Measurements from ENCODE around the gene WHRN. TPM values are rescaled to one million over a fixed set of nuclear protein-coding genes. Genes with fewer than 3 reads are reported as not detected.

The WHRN gene
- total and polyA plus RNA-seq, 7 experiments from 2014 or later = 0.12 to 24.0 (median 2.5) TPM; not detected in 1

DNA sequence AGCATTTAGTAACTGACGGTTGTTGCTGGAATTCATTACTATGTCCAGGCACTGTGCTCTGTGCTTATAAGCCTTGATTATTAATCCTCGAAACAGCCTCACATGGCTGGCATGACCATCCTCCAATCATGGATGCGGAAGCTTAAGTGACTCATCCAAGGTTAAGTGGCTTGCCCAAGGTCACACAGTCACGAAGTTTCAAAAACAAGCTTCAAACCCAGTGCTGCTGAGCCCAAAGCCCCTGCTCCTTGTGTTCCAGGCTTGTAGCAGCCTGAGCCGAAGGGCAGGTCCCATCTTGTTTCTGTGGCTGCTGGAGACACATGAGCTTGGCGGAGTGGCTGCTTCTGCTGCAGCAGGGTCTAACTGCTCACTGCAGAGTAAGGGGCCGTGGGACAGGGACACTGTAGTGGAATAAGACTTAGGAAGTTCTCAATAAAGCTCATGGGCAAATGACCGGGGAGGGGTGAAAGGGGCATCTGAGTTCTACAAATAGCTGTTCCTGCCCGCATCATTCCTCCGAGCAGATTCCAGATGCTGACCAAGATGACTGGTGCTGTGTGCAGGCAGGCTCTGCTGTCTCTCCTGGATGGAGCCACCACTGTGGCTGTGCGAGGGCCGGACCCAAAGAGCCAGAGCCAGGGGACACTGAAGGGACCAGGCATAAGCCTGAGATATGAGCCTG lies 32.4 kb downstream of the WHRN start:
- POLR2A ChIA-PET = no interaction called here
- peaks cover 0 to 4% (median 0%) of the 10 kb centered on the region in 11 donors for H3K9me3 Mint-ChIP-seq

GRCh38 chr9:114471157-114471556 lies 34.1 kb downstream of the WHRN start:
- DNase-seq (no peak), ATAC-seq (no peak)
- intact Hi-C loops (cut with micrococcal nuclease) = no loop called here
- CTCF ChIA-PET = no interaction called here
- Histone ChIP-seq H3K9me3 (ENCODE audit: control insufficient read depth in 2 of 3, low read length in 3 of 3) (no peaks in the 10 kb centered on the region), H3K4me1 (ENCODE audit: control insufficient read depth in 2 of 2, insufficient read depth in 2 of 2, low read length in 2 of 2) (peaks cover 0 to 4% of the 10 kb centered on the region in 2 donors), H3K36me3 (ENCODE audit: control insufficient read depth in 2 of 3, insufficient read depth in 3 of 3, low read length in 3 of 3) (no peaks in the 10 kb centered on the region), H3K27me3 (ENCODE audit: control insufficient read depth in 2 of 2, insufficient read depth in 2 of 2, low read length in 2 of 2) (no peaks in the 10 kb centered on the region), H3K27ac (ENCODE audit: low read depth, low read length) (no peak overlapping the region), H3K4me3 (ENCODE audit: low read length) (no peak overlapping the region)
- peaks cover 0 to under 1% (median 0%) of the 10 kb centered on the region in 5 donors for H3K27me3 Mint-ChIP-seq
- no peak overlapping the region for H3K4me3 Mint-ChIP-seq
- no peak overlapping the region for H3K27ac Mint-ChIP-seq
- H3K36me3 Mint-ChIP-seq = peaks cover 0 to 4% (median 0%) of the 10 kb centered on the region in 5 donors
- H3K4me1 Mint-ChIP-seq = peaks cover 7 to 17% (median 12%) of the 10 kb centered on the region in 7 donors
- POLR2A ChIA-PET = no interaction called here
- peaks cover 0 to 4% (median 0%) of the 10 kb centered on the region in 11 donors for H3K9me3 Mint-ChIP-seq

More for the DNA sequence above, 32.4 kb downstream of the WHRN start:
- no peak for ATAC-seq
- DNase-seq = no peak
- H3K4me3 Mint-ChIP-seq = no peak overlapping the region
- Histone ChIP-seq H3K27ac (ENCODE audit: low read depth, low read length) (no peak overlapping the region), H3K4me1 (ENCODE audit: control insufficient read depth in 2 of 2, insufficient read depth in 2 of 2, low read length in 2 of 2) (peaks cover 0 to 4% of the 10 kb centered on the region in 2 donors), H3K36me3 (ENCODE audit: control insufficient read depth in 2 of 3, insufficient read depth in 3 of 3, low read length in 3 of 3) (no peaks in the 10 kb centered on the region), H3K9me3 (ENCODE audit: control insufficient read depth in 2 of 3, low read length in 3 of 3) (no peaks in the 10 kb centered on the region), H3K27me3 (ENCODE audit: control insufficient read depth in 2 of 2, insufficient read depth in 2 of 2, low read length in 2 of 2) (no peaks in the 10 kb centered on the region), H3K4me3 (ENCODE audit: low read length) (no peak overlapping the region)
- H3K4me1 Mint-ChIP-seq = peaks cover 7 to 20% (median 15%) of the 10 kb centered on the region in 7 donors
- H3K27ac Mint-ChIP-seq = no peak overlapping the region
- intact Hi-C loops (cut with micrococcal nuclease) = no loop called here
- CTCF ChIA-PET = no interaction called here
- peaks cover 0 to 4% (median 0%) of the 10 kb centered on the region in 5 donors for H3K27me3 Mint-ChIP-seq
- peaks cover 0 to 4% (median 3%) of the 10 kb centered on the region in 5 donors for H3K36me3 Mint-ChIP-seq

- Mint-ChIP-seq H3K27me3 (no peaks in the 10 kb centered on the region), H3K4me3 (no peak overlapping the region), H3K27ac (no peak overlapping the region), H3K4me1 (peaks cover 6 to 13% (median 8%) of the 10 kb centered on the region in 7 donors), H3K9me3 (peaks cover 0 to 4% (median 0%) of the 10 kb centered on the region in 11 donors), H3K36me3 (peaks cover 0 to 4% (median 0%) of the 10 kb centered on the region in 5 donors)
- Histone ChIP-seq H3K4me3 (ENCODE audit: low read length) (no peak overlapping the region), H3K27ac (ENCODE audit: low read depth, low read length) (no peak overlapping the region), H3K27me3 (ENCODE audit: control insufficient read depth in 2 of 2, insufficient read depth in 2 of 2, low read length in 2 of 2) (no peaks in the 10 kb centered on the region), H3K4me1 (ENCODE audit: control insufficient read depth in 2 of 2, insufficient read depth in 2 of 2, low read length in 2 of 2) (peaks cover 0 to 2% of the 10 kb centered on the region in 2 donors), H3K36me3 (ENCODE audit: control insufficient read depth in 2 of 3, insufficient read depth in 3 of 3, low read length in 3 of 3) (no peaks in the 10 kb centered on the region), H3K9me3 (ENCODE audit: control insufficient read depth in 2 of 3, low read length in 3 of 3) (no peaks in the 10 kb centered on the region)
- DNase-seq = no peak
- ChIA-PET POLR2A (no interaction called here), CTCF (no interaction called here)
- ATAC-seq = no peak
- intact Hi-C loops (cut with micrococcal nuclease) = no loop called here
These were observed 34.7 kb downstream of the WHRN start for GRCh38 chr9:114470581-114470980.

GRCh38 chr9:114470121-114470520 lies 35.2 kb downstream of the WHRN start:
- Mint-ChIP-seq H3K9me3 (peaks cover 0 to 4% (median 0%) of the 10 kb centered on the region in 11 donors), H3K27ac (no peak overlapping the region), H3K36me3 (peaks cover 0 to 4% (median 0%) of the 10 kb centered on the region in 5 donors), H3K4me1 (peaks cover under 1 to 9% (median 6%) of the 10 kb centered on the region in 7 donors), H3K27me3 (no peaks in the 10 kb centered on the region), H3K4me3 (no peak overlapping the region)
- H3K27me3 ChIP-seq (ENCODE audit: control insufficient read depth in 2 of 2, insufficient read depth in 2 of 2, low read length in 2 of 2) = no peaks in the 10 kb centered on the region
- POLR2A ChIA-PET = no interaction called here
- CTCF ChIA-PET = no interaction called here
- intact Hi-C loops (cut with micrococcal nuclease) = no loop called here
- no peaks in the 10 kb centered on the region for H3K36me3 ChIP-seq (ENCODE audit: control insufficient read depth in 2 of 3, insufficient read depth in 3 of 3, low read length in 3 of 3)
- H3K9me3 ChIP-seq (ENCODE audit: control insufficient read depth in 2 of 3, low read length in 3 of 3) = no peaks in the 10 kb centered on the region
- no peak for ATAC-seq
- no peak for DNase-seq
- no peak overlapping the region for H3K4me3 ChIP-seq (ENCODE audit: low read length)
- no peaks in the 10 kb centered on the region for H3K4me1 ChIP-seq (ENCODE audit: control insufficient read depth in 2 of 2, insufficient read depth in 2 of 2, low read length in 2 of 2)
- H3K27ac ChIP-seq (ENCODE audit: low read depth, low read length) = no peak overlapping the region

DNA sequence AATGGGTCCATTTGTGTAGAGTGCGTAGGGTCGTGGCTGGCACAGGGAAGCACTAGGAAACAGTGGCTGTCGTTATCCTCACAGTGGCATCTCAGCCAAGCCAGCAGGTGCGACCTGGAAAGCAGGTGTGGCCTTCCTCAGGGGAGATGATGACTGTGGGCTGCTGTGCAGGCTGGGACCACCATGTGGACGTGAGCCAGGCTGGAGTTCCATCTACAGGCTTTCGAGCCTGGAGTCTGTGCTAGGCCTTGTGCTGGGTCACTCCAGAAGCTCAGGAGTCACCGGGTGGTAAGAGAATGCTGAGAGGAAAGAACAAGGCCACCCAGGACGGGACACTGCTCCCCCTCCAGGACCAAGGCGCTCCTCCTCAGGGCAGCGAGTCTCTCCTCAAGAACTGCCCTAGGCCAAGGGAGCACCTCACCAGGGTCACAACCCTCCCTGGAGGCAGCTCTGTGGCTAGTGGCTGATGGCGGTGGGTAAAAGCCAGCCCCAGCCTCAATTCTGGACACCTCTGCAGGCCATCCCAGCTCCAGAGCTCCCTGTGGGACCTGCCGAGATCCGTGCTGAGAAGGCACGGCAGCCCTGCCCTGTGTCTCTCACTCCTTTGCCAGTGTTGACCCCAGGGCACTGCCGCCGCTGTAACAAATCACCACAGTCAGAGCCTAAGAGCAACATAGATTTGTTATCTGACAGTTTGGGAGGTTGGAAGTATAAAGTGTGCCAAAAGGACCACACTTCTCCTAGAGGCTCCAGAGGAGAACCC lies 36.0 kb downstream of the WHRN start:
- Mint-ChIP-seq H3K27ac (no peak overlapping the region), H3K4me3 (no peak overlapping the region), H3K9me3 (peaks cover 0 to 4% (median 0%) of the 10 kb centered on the region in 11 donors), H3K36me3 (peaks cover 0 to 4% (median 0%) of the 10 kb centered on the region in 5 donors), H3K4me1 (peaks cover 0 to 3% (median 0%) of the 10 kb centered on the region in 7 donors), H3K27me3 (no peaks in the 10 kb centered on the region)
- DNase-seq (no peak), ATAC-seq (no peak)
- H3K4me1 ChIP-seq (ENCODE audit: control insufficient read depth in 2 of 2, insufficient read depth in 2 of 2, low read length in 2 of 2) = no peaks in the 10 kb centered on the region
- CTCF ChIA-PET = no interaction called here
- H3K4me3 ChIP-seq (ENCODE audit: low read length) = no peak overlapping the region
- intact Hi-C loops (cut with micrococcal nuclease) = no loop called here
- H3K27ac ChIP-seq (ENCODE audit: low read depth, low read length) = no peak overlapping the region
- no peaks in the 10 kb centered on the region for H3K36me3 ChIP-seq (ENCODE audit: control insufficient read depth in 2 of 3, insufficient read depth in 3 of 3, low read length in 3 of 3)
- H3K9me3 ChIP-seq (ENCODE audit: control insufficient read depth in 2 of 3, low read length in 3 of 3) = no peaks in the 10 kb centered on the region
- no peaks in the 10 kb centered on the region for H3K27me3 ChIP-seq (ENCODE audit: control insufficient read depth in 2 of 2, insufficient read depth in 2 of 2, low read length in 2 of 2)
- POLR2A ChIA-PET = no interaction called here

- H3K36me3 ChIP-seq (ENCODE audit: control insufficient read depth in 2 of 3, insufficient read depth in 3 of 3, low read length in 3 of 3) = no peaks in the 10 kb centered on the region
- peaks cover 0 to 4% (median 0%) of the 10 kb centered on the region in 11 donors for H3K9me3 Mint-ChIP-seq
- H3K27me3 Mint-ChIP-seq = no peaks in the 10 kb centered on the region
- H3K27ac ChIP-seq (ENCODE audit: low read depth, low read length) = no peak overlapping the region
- intact Hi-C loops (cut with micrococcal nuclease) = no loop called here
- H3K27ac Mint-ChIP-seq = no peak overlapping the region
- no peaks in the 10 kb centered on the region for H3K4me1 ChIP-seq (ENCODE audit: control insufficient read depth in 2 of 2, insufficient read depth in 2 of 2, low read length in 2 of 2)
- POLR2A ChIA-PET = no interaction called here
- DNase-seq (no peak), ATAC-seq (no peak)
- H3K9me3 ChIP-seq (ENCODE audit: control insufficient read depth in 2 of 3, low read length in 3 of 3) = no peaks in the 10 kb centered on the region
- H3K27me3 ChIP-seq (ENCODE audit: control insufficient read depth in 2 of 2, insufficient read depth in 2 of 2, low read length in 2 of 2) = no peaks in the 10 kb centered on the region
- H3K4me1 Mint-ChIP-seq = peaks cover 0 to 3% (median 0%) of the 10 kb centered on the region in 7 donors
- CTCF ChIA-PET = interaction anchor here (0.6 kb wide), 1 partner anchor 168 kb away, joined by 5 read pairs; no protein-coding TSS in a partner anchor
- no peak overlapping the region for H3K4me3 ChIP-seq (ENCODE audit: low read length)
- no peak overlapping the region for H3K4me3 Mint-ChIP-seq
- peaks cover 0 to 4% (median 0%) of the 10 kb centered on the region in 5 donors for H3K36me3 Mint-ChIP-seq
These were observed 37.4 kb downstream of the WHRN start for GRCh38 chr9:114467910-114468309.

Measured in naive thymus-derived CD4-positive, alpha-beta T cell (primary cell).